Lower leg skin (tissue), 3 donors: Measurements from ENCODE around the gene SH3D19.

Source experiments
- POLR2A ChIP-seq, 2 donors: fragments of 450-650 bp; IDR thresholded peaks; one replicate each; pipeline ENCODE4 v1.6.1; 2016 to 2017; ENCODE audit warnings: antibody characterized with exemption in 2 of 2, mild to moderate bottlenecking in 1 of 2, moderate library complexity in 1 of 2
- TF ChIP-seq, protein P1 (sequence below), 3 donors: fragments of 450-650 bp; IDR thresholded peaks; one replicate each; pipeline ENCODE4 v1.5.1; 2016; ENCODE audit warnings: antibody characterized with exemption in 3 of 3, mild to moderate bottlenecking in 3 of 3, moderate library complexity in 2 of 3

DNA sequence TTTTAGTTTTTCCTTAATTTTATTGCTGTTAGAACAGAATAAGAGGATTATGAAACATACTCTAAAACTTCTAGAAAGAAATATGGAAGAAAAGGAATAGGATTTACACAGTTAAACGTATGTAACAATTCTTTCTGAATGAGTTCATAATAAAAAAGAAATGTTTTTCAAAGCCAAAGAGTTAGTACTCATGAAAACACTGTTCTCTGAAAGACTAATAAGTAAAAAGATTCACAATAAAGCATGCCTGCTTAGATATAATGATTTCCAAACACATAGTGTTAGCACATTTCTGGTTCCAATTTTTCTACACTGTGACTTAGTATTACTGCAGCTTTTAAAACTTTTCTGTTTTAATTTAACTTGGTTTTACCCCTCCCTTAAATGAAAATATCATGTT, 98.2 kb downstream of the SH3D19 start:
- TF ChIP-seq, protein P1, sequence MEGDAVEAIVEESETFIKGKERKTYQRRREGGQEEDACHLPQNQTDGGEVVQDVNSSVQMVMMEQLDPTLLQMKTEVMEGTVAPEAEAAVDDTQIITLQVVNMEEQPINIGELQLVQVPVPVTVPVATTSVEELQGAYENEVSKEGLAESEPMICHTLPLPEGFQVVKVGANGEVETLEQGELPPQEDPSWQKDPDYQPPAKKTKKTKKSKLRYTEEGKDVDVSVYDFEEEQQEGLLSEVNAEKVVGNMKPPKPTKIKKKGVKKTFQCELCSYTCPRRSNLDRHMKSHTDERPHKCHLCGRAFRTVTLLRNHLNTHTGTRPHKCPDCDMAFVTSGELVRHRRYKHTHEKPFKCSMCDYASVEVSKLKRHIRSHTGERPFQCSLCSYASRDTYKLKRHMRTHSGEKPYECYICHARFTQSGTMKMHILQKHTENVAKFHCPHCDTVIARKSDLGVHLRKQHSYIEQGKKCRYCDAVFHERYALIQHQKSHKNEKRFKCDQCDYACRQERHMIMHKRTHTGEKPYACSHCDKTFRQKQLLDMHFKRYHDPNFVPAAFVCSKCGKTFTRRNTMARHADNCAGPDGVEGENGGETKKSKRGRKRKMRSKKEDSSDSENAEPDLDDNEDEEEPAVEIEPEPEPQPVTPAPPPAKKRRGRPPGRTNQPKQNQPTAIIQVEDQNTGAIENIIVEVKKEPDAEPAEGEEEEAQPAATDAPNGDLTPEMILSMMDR (IDR thresholded peaks at IDR 0.05): no peak
- TF ChIP-seq POLR2A (IDR thresholded peaks at IDR 0.05): no peak
